ENCODE data around the gene NDUFA5.

DNA sequence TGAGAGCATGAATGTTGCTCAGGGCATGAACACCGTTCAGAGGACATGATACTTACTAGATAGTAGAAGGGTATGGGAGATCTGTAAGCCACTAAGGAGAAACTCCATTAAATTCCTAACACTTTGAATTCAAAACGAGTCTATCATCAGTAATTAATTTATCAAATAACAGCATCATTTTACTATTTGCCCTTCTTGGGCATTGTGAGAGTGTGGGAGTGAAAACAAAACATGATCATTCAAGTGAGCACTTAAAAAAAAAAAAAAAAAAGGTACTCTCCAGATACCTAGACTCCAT is 23.5 kb upstream of the NDUFA5 start:
- TF ChIP-seq, protein P1, sequence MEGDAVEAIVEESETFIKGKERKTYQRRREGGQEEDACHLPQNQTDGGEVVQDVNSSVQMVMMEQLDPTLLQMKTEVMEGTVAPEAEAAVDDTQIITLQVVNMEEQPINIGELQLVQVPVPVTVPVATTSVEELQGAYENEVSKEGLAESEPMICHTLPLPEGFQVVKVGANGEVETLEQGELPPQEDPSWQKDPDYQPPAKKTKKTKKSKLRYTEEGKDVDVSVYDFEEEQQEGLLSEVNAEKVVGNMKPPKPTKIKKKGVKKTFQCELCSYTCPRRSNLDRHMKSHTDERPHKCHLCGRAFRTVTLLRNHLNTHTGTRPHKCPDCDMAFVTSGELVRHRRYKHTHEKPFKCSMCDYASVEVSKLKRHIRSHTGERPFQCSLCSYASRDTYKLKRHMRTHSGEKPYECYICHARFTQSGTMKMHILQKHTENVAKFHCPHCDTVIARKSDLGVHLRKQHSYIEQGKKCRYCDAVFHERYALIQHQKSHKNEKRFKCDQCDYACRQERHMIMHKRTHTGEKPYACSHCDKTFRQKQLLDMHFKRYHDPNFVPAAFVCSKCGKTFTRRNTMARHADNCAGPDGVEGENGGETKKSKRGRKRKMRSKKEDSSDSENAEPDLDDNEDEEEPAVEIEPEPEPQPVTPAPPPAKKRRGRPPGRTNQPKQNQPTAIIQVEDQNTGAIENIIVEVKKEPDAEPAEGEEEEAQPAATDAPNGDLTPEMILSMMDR (IDR thresholded peaks at IDR 0.05; ENCODE audit: borderline replicate concordance, extremely low read depth, low read length, poor library complexity, severe bottlenecking), result no peak
- no peak for TF ChIP-seq EZH2 (IDR thresholded peaks at IDR 0.05; ENCODE audit: borderline replicate concordance, low read depth, low read length, severe bottlenecking)
